A549 (cell line): ENCODE results near the gene RGS1.

ENCODE experiments used
- CHD4 ChIP-seq: fragments of 200-600 bp; sonication (generic); IDR thresholded peaks from 2 replicates; pipeline ENCODE4 v1.6.1; 2016; ENCODE audit warnings: antibody characterized with exemption, mild to moderate bottlenecking, borderline replicate concordance
- FOSL2 ChIP-seq, 2 experiments: fragments of 450-650 bp in 1 of 2; fragments of >200 bp in 1 of 2; sonication (Bioruptor Twin) in 1 of 2; formaldehyde crosslinking; IDR thresholded peaks; 2 replicates each; pipeline versions ENCODE4 v1.5.0 to v1.6.1; 2016 to 2020; ENCODE audit warnings: mild to moderate bottlenecking in 1 of 2, moderate library complexity in 1 of 2
- KDM1A ChIP-seq: fragments of 200-600 bp; sonication (generic); IDR thresholded peaks from 2 replicates; pipeline ENCODE4 v1.6.1; 2016; ENCODE audit warnings: low read depth, mild to moderate bottlenecking
- MAZ ChIP-seq: fragments of 150-350 bp; IDR thresholded peaks from 2 replicates; pipeline ENCODE4 v1.6.1; 2014; ENCODE audit warnings: antibody characterized with exemption, low read depth, low read length, borderline replicate concordance
- POLR2A ChIP-seq: IDR thresholded peaks from 2 replicates; pipeline ENCODE4 v1.6.1; 2012; ENCODE audit warnings: mild to moderate bottlenecking, low read length
- RNF2 ChIP-seq: fragments of 200-600 bp; sonication (generic); IDR thresholded peaks from 2 replicates; pipeline ENCODE4 v1.6.1; 2016; ENCODE audit warnings: low read depth, mild to moderate bottlenecking, antibody characterized with exemption, moderate library complexity, borderline replicate concordance
- SMC3 ChIP-seq: fragments of >200 bp; sonication (Bioruptor Twin); formaldehyde crosslinking; IDR thresholded peaks from 3 replicates; pipeline ENCODE4 v1.6.1; 2018; ENCODE audit warnings: inconsistent platforms
- SREBF2 ChIP-seq: fragments of 450-650 bp; IDR thresholded peaks from 2 replicates; pipeline ENCODE4 v1.6.1; 2014; ENCODE audit warnings: mild to moderate bottlenecking, moderate library complexity
- TF ChIP-seq, protein P1 (sequence below): fragments of 250-450 bp; sonication (Bioruptor Pico); IDR thresholded peaks from 2 replicates; pipeline ENCODE4 v1.5.0; 2021; ENCODE audit warnings: mild to moderate bottlenecking, moderate library complexity, borderline replicate concordance

DNA sequence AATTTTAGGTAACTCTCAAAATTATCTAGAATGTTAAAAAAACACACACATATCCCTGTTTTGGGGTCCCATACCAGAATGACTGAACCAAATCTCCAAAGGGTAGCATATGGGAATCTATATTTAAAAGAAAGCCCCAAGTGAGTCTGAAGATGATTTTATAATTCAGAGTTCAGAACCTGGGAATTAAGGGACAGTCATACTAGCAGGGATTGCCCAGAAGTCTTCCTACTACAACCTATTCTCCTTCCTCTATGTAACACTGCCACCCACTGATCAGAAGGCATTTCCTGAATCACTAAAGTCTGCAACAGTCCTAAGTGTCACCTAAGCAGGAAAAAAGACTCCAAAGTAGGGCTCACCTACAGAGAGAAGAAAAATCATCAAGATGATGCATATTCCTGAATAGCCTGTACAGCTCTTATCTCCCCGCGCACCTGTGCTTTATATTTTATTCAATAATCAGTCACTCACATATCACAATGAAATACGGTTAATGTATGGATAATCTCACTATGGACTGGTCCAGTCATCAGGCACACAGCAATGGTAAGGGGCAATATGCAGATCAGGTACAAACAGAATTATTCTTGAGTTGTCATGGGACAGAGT lies 4.9 kb downstream of the RGS1 start:
- TF ChIP-seq FOSL2 (IDR thresholded peaks at IDR 0.05): no peak
- TF ChIP-seq FOSL2 (CRISPR knock-in tag; IDR thresholded peaks at IDR 0.05): no peak
- no peak for TF ChIP-seq POLR2A
- no peak for TF ChIP-seq CHD4
- TF ChIP-seq RNF2: no peak
- peak; percentile 92 for TF ChIP-seq SMC3
- TF ChIP-seq MAZ: no peak
- no peak for TF ChIP-seq KDM1A
- TF ChIP-seq SREBF2: no peak
- TF ChIP-seq, protein P1, sequence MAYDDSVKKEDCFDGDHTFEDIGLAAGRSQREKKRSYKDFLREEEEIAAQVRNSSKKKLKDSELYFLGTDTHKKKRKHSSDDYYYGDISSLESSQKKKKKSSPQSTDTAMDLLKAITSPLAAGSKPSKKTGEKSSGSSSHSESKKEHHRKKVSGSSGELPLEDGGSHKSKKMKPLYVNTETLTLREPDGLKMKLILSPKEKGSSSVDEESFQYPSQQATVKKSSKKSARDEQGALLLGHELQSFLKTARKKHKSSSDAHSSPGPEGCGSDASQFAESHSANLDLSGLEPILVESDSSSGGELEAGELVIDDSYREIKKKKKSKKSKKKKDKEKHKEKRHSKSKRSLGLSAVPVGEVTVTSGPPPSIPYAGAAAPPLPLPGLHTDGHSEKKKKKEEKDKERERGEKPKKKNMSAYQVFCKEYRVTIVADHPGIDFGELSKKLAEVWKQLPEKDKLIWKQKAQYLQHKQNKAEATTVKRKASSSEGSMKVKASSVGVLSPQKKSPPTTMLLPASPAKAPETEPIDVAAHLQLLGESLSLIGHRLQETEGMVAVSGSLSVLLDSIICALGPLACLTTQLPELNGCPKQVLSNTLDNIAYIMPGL (CRISPR knock-in tag): no peak
